K562 (cell line): ENCODE results near the gene PIGT. TPM values are rescaled to one million over a fixed set of nuclear protein-coding genes. Genes with fewer than 3 reads are reported as not detected.

Source experiments
- ARID3B ChIP-seq: fragments of 250-450 bp; sonication (Bioruptor Pico); IDR thresholded peaks from 2 replicates; pipeline ENCODE4 v1.4.0; 2020; ENCODE audit warnings: borderline replicate concordance
- ATF2 ChIP-seq: sonication (generic); formaldehyde crosslinking; IDR thresholded peaks from 2 replicates; pipeline ENCODE4 v1.8.1; 2022; ENCODE audit warnings: missing genetic modification reagents
- CAMTA2 ChIP-seq: fragments of 250-450 bp; sonication (Bioruptor Pico); conservative IDR thresholded peaks from 2 replicates; pipeline ENCODE4 v1.5.1; 2022
- CREBBP ChIP-seq: IDR thresholded peaks from one replicate; pipeline ENCODE4 v1.6.1; 2012; ENCODE audit warnings: low read depth, mild to moderate bottlenecking, control low read depth, inconsistent platforms, low read length
- ELF4 ChIP-seq: fragments of 450-650 bp; formaldehyde crosslinking; IDR thresholded peaks from 2 replicates; pipeline ENCODE4 v1.4.0; 2022; ENCODE audit warnings: missing genetic modification characterization
- ESRRA ChIP-seq: fragments of 450-650 bp; IDR thresholded peaks from 2 replicates; pipeline ENCODE4 v1.6.1; 2014; ENCODE audit warnings: low read depth, mild to moderate bottlenecking, moderate library complexity, borderline replicate concordance
- HMBOX1 ChIP-seq: sonication (generic); IDR thresholded peaks from 2 replicates; pipeline ENCODE4 v1.6.1; 2016
- HOXB6 ChIP-seq: fragments of 250-450 bp; sonication (Bioruptor Pico); IDR thresholded peaks from 2 replicates; pipeline ENCODE4 v1.5.1; 2022; ENCODE audit warnings: mild to moderate bottlenecking, borderline replicate concordance
- ILF3 ChIP-seq: fragments of 450-650 bp; IDR thresholded peaks from 2 replicates; pipeline ENCODE4 v1.6.1; 2018; ENCODE audit warnings: antibody characterized with exemption, mild to moderate bottlenecking, moderate library complexity, borderline replicate concordance
- JUN ChIP-seq, 2 experiments: sonication (generic) in 1 of 2; formaldehyde crosslinking in 1 of 2; IDR thresholded peaks; 2 replicates each; pipeline versions ENCODE4 v1.6.1 to v1.8.0; 2012 to 2022; ENCODE audit warnings: borderline replicate concordance in 2 of 2, mild to moderate bottlenecking in 2 of 2, improper control_type of control experiment in 1 of 2, low read depth in 1 of 2, low read length in 1 of 2, missing genetic modification reagents in 1 of 2
- NFIC ChIP-seq: fragments of 450-650 bp; IDR thresholded peaks from 2 replicates; pipeline ENCODE4 v1.6.1; 2017; ENCODE audit warnings: mild to moderate bottlenecking, inconsistent platforms
- ZBTB34 ChIP-seq: fragments of 250-450 bp; sonication (Bioruptor Pico); IDR thresholded peaks from 2 replicates; pipeline ENCODE4 v1.8.0; 2021; ENCODE audit warnings: mild to moderate bottlenecking, moderate library complexity
- ZHX1 ChIP-seq: fragments of 150-350 bp; conservative IDR thresholded peaks from 2 replicates; pipeline ENCODE4 v1.6.1; 2014; ENCODE audit warnings: low read length
- ZNF212 ChIP-seq: fragments of 450-650 bp; formaldehyde crosslinking; IDR thresholded peaks from 2 replicates; pipeline ENCODE4 v1.4.0; 2020; ENCODE audit warnings: mild to moderate bottlenecking
- ZNF217 ChIP-seq: sonication (generic); formaldehyde crosslinking; IDR thresholded peaks from 2 replicates; pipeline ENCODE4 v1.8.0; 2022; ENCODE audit warnings: mild to moderate bottlenecking, missing genetic modification reagents
- ZNF511 ChIP-seq: sonication (generic); formaldehyde crosslinking; IDR thresholded peaks from 2 replicates; pipeline ENCODE4 v1.8.0; 2022; ENCODE audit warnings: mild to moderate bottlenecking, missing genetic modification reagents
- ZNF717 ChIP-seq: fragments of 250-450 bp; sonication (Bioruptor Pico); IDR thresholded peaks from 2 replicates; pipeline ENCODE4 v1.5.0; 2021
- ZNF76 ChIP-seq: fragments of 250-450 bp; sonication (Bioruptor Pico); IDR thresholded peaks from 2 replicates; pipeline ENCODE4 v1.4.0; 2020; ENCODE audit warnings: mild to moderate bottlenecking, moderate library complexity, borderline replicate concordance
- polyA plus RNA-seq, 8 experiments: library from polyadenylated mRNA; depleted of rRNA in 4 of 8; stranded (reverse) in 5 of 8; unstranded in 3 of 8; fragments of >200 nt; fragmentation: Nextera tagmentation in 2 of 8; fragmentation: Illumina TruSeq in 1 of 8; extraction: Ambion mirVana in 2 of 8; extraction: Trizol in 1 of 8; gene quantifications; 2 replicates each; pipeline versions ENCODE4 v1.2.1 to v1.2.3, GENCODE V29; 2011 to 2014; ENCODE audit warnings: inconsistent platforms in 1 of 8, missing spikeins in 1 of 8
- total RNA-seq, 7 experiments: library from RNA; depleted of rRNA in 6 of 7; stranded (reverse); fragments of >200 nt in 6 of 7; fragmentation: Illumina TruSeq in 2 of 7; extraction: Trizol in 2 of 7; gene quantifications; 2 replicates each; pipeline versions ENCODE4 v1.2.1 to v1.2.3, GENCODE V29; 2011 to 2021; ENCODE audit warnings: low replicate concordance in 1 of 7

Gene PIGT
- total and polyA plus RNA-seq, 9 of the 15 experiments (the other 6 are each of a cell fraction or from before 2014, with no cell fraction given), result 14.6 to 108 (median 46.9) TPM

GRCh38 chr20:45415822-45416637 is at the start of gene PIGT (continued):
- no peak for TF ChIP-seq ARID3B (CRISPR knock-in tag)
- TF ChIP-seq CREBBP, result no peak
- TF ChIP-seq HOXB6 (CRISPR knock-in tag), result no peak
- TF ChIP-seq ESRRA, result peak; percentile 75
- TF ChIP-seq ZHX1, result no peak
- no peak for TF ChIP-seq JUN (IDR thresholded peaks at IDR 0.05; ENCODE audit: borderline replicate concordance, low read depth, low read length)
- TF ChIP-seq JUN (CRISPR knock-in tag; IDR thresholded peaks at IDR 0.05; ENCODE audit: borderline replicate concordance), result peak; percentile 21; the same call in 1 of the 2 replicates
- TF ChIP-seq CAMTA2 (CRISPR knock-in tag), result no peak
- TF ChIP-seq ATF2 (CRISPR knock-in tag), result no peak
- TF ChIP-seq ILF3, result no peak
- TF ChIP-seq NFIC, result peak; percentile 31; the same call in 1 of the 2 replicates
- no peak for TF ChIP-seq ZNF76 (CRISPR knock-in tag)
- TF ChIP-seq ELF4 (CRISPR knock-in tag), result no peak; the same call in 1 of the 2 replicates
- TF ChIP-seq ZNF511 (CRISPR knock-in tag), result no peak
- no peak for TF ChIP-seq ZNF217 (CRISPR knock-in tag)
- no peak for TF ChIP-seq ZNF212 (CRISPR knock-in tag)
- no peak for TF ChIP-seq ZBTB34 (CRISPR knock-in tag)
- TF ChIP-seq ZNF717, result no peak
- TF ChIP-seq HMBOX1, result no peak
